ENCODE measurements around the gene PPP2R1A.

DNA sequence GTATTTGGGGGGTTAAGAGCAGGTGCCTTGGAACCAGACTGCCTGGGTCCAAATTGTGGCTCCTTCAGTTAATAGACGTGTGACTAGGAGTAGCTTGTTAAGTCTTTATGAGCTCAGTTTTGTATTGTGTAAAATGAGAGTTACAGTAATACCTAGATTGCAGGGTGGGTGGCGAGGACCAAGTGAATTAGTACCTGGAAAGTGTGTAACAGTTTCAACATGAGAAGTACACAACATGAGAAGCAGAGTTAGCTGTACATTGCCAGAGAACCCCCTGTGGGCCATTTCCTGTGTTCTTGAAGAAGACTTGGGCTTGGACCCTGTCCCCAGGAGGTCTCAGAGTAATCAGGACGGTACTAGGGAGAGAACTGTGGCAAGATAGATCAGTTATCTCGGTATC, 36.8 kb downstream of the PPP2R1A start:
- TF ChIP-seq EZH2 (IDR thresholded peaks at IDR 0.05) (no peak), POLR2AphosphoS5 (IDR thresholded peaks at IDR 0.05; ENCODE audit: borderline replicate concordance, low read depth, low read length) (no peak), FOXP2 (optimal IDR thresholded peaks at IDR 0.05; ENCODE audit: control extremely low read depth, extremely low read length, insufficient read depth) (no peak)
